GM15510 (cell line): Measurements from ENCODE around the gene ADH5.

Experiments
- POLR2A ChIP-seq: IDR thresholded peaks from 3 replicates; pipeline ENCODE4 v1.6.1; 2011; ENCODE audit warnings: borderline replicate concordance; ENCODE audit not compliant: insufficient read length; ENCODE audit errors: extremely low read depth

The ADH5 gene

GRCh38 chr4:99090481-99091215 lies 2.1 kb upstream of the ADH5 start:
- TF ChIP-seq POLR2A = no peak

DNA sequence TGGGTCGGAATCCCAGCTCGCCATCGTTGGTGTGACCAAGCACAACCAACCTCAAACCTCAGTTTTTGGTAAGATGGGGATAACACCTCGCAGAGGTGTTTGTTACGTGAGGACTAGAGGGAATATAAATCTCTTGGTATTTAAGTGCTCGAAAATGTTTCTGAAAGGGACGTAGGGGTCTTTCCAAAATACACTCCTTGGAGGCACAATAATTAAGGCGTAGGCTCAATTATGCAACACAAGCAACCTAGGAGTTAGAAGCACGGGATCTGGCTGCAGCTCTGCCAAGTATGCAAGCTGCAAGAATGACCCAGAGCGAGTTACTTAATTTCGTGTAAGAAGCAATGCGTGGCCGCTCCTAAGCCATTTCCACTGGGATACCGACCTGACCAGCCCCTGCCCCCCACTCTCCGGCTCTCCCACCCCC lies 552 bp downstream of the ADH5 start:
- TF ChIP-seq POLR2A = no peak

DNA sequence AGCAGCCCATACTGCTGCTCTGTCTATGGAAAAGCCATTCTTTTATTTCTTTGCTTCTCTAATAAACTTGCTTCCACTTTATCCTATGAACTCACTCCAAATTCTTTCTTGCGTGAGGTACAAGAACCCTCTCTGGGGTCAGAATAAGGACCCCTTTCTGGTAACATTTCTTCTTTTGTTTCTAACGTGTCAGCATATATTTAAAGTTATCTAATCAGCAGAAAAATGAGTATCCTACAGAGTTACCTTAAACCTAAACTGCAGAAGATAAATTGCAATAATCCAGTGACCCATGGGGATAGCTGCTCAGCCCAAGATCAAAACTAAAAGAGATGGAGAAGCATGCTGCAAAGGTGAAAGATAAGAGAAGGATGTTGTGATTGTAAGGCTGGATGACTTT lies 4.0 kb downstream of the ADH5 start:
- no peak for TF ChIP-seq POLR2A

- TF ChIP-seq POLR2A = no peak
These were observed 6.4 kb downstream of the ADH5 start for GRCh38 chr4:99082192-99082591.

DNA sequence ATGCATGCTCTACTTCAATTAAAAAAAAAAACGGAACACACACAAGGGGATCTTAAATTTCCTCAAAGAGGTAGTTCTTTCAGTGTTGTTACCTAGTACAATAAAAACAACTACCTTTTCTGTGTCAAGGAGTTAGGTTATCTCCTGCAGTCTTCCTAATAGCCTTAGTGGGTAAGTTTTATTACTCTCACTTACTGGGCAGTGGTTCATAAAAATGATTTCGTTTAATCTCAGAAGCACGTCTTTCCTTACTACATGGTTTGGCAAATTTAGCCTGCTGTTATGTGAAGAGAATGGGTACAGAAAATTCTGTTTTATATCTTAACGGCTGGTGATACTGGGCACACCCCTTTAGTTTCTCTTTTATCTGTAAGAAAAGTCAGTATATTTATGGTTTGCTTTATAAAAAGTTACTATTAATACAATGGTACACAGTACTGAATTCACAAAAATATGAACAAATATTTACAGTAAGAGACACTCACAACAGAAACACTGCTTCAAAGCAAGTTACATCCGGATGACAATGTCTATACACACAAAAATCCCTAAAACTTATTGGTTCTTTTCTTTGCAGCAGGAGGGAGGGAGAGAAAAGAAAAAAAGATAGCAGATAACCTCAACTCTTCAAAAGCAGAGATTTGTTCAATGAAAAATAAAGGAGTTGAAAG lies 8.8 kb downstream of the ADH5 start:
- TF ChIP-seq POLR2A = no peak

DNA sequence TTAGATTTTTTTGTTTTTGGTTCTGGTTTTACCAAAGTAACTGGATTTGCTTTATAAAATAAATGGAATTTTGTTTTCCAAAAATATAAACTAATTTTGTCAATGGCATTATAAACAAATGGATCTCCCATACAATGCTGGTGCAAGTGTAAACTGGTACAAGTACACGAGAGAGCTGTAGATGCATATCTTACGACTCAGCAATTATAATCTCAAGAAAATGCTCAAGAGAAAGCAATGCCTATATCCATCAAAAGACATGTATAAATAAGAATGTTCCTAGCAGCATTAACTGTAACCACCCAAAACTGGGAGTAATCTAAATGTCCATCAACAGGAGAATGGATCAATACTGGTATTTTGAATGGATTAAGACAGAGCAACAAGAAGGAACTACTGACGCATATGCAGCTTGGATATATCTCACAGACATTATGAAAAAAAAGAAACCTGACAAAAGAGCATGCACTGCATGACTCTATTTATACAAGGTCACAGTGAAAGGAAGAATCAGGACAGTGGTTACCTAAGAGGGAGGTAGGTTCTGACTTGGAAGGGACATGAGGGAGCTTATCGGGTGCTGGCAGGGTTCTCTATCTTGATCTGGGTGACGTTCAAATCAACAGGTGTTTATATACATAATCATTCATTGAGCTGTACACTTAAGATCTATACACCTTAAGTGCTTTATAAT lies 9.5 kb downstream of the ADH5 start:
- no peak for TF ChIP-seq POLR2A

- no peak for TF ChIP-seq POLR2A
These were observed 10.3 kb downstream of the ADH5 start for GRCh38 chr4:99078336-99078735.

GRCh38 chr4:99077177-99077576 lies 11.4 kb downstream of the ADH5 start:
- no peak for TF ChIP-seq POLR2A

DNA sequence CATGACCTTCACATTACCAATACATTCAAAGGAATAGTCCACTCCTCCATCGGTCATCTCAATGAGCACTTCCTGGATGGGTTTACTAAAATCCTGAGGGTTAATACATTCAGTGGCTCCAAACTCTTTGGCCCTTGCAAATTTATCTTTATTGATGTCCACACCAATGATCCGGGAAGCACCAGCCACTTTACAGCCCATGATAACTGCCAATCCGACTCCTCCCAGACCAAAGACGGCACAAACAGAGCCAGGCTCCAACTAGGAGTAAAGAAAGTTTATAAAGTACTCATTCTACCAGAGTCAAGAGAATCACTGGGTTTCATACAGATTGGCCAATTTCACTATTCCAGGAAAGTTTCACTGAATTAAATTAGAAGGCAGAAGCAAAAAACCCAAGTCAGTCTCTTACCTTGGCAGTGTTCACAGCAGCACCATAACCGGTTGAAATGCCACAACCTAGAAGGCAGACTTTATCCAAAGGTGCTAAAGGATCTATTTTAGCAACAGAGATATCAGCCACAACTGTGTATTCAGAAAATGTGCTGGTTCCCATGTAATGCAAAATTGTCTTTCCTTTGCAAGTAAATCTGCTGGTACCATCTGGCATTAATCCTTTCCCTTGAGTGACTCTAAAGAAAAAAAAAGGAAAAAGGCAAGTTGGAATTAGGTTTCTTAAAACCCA lies 12.2 kb downstream of the ADH5 start:
- TF ChIP-seq POLR2A = no peak

GRCh38 chr4:99074816-99075215 lies 13.8 kb downstream of the ADH5 start:
- no peak for TF ChIP-seq POLR2A

DNA sequence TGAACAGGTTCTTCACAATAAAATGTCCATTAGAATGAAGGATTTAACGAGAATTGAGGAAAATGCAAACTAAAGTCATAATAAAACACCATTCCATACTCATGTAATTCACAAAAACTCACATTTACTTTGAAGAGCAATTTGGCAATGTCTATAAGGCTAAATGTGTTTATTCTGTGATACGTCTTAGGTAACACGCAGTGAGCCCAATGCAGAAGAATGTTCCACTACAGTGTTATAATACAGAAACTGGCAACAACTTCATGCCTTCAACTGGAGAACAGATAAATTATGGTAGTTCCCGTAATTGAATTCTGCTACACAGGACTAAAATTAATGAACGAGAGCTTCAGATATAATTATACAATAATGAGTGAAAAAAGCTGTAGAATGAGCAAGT lies 17.4 kb downstream of the ADH5 start:
- no peak for TF ChIP-seq POLR2A

DNA sequence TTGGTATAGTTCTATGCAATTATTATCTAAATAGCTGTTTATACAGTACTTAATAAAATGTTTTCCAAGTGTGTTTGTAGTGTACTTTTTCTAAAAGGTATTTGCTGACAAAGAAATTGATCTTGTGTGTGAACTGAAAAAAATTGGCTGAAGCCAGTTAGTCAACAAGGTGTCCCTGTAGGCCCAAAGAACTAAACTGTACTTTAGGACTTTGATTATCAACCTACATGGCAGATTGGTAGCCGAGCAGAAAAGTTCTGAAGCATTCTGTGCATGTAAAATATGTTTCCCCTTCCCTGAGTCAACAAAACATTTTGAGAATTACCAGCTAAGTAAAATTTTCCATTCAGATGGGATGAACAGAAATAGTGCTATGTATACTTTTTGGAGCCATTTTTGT lies 21.0 kb downstream of the ADH5 start:
- TF ChIP-seq POLR2A = no peak

DNA sequence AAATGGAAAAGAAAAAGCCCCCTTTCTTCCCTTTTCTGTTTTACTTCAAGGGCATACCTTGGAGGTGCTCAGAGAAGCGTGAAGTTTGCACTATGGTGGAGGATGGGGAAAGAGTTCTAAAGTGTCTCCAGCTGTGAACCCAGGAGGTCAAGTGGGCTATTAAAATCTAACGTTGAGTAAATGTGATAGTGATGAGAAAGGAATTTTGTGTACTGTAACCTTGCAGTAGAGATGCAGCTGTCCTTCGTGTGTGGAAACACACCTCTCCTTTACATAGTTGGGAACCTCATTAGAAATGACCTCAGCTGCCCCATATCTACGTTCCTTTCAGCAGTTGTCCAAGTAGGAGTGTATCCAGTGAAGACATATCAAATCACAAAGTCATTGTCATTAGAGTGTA lies 26.5 kb downstream of the ADH5 start:
- TF ChIP-seq POLR2A = no peak

DNA sequence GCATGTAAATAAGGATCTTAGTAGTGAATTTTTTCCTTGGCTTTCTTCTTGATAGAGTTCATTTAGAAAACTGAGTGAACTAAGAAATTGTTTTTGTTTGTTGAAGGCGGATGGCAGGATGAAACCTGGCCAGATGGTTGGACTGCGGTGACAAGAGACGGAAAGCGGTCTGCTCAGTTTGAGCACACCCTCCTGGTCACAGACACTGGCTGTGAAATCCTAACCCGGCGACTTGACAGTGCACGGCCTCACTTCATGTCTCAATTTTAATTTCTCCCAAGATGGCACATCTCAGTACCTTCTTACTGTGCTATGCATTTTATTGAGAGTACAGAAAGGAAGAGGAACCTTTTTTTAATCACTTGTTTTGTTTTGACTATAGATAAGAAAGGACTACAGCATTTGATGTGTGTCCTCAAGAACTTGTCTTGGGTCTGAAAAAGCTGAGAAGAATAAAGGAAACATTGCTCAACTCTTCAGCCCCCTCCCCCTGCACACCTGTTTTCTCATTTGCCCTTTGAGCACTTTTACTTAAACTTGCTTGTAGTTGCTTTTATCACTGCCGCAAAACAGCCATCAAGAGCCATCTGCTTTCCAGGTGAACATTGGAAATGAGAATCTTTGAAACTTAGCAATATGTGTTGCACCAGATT lies 27.4 kb downstream of the ADH5 start:
- TF ChIP-seq POLR2A = no peak

GRCh38 chr4:99059550-99059949 lies 29.0 kb downstream of the ADH5 start:
- no peak for TF ChIP-seq POLR2A
